Hypothalamus (tissue), 51 donors: ENCODE data around the gene GRID1.
A peak's percentile ranks its signal among the peaks of the same experiment; 100 is the strongest.

ENCODE experiments used
- DNase-seq, 51 donors: peaks; one replicate each; lab custom pipeline; 2025; lab: John Stamatoyannopoulos, UW

GRID1 gene

DNA sequence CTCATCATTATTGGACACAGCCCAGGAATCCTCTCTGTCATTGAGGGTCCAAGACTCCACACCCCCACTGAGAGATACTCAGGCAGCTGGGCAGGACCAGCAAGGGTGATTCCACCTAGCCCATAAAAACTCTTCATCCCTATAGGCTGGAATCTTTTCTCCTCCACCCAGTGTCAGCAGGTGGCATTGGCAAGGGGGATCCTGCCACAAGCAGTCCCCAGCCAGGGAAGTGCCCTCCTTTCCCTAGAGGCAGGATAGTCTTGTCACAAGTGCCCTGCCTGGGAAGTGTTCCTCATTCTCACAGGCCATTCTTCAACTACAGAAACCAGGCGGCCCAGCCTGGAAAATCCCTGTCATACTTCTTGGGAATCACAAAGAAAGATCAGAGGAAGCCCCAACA is 533.6 kb downstream of the GRID1 start:
- no peak for DNase-seq

DNA sequence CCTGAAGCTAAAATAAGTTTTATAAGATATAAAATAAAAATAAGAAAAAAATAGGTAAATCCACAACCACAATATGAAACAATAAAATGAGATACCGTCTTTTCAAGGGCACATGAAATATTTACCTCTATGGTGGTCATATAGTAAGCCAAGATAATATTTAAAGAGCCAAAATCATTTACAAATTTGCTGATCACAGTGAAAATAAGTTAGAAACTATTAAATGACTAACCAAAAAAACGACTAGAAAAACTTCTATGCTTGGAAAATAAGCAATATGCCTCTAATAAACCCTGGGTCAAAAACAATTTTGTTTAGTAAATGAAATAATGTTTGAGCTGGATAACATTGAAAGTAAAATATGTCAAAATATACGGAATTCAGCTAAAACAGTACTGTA is 535.2 kb downstream of the GRID1 start:
- DNase-seq, result no peak

DNA sequence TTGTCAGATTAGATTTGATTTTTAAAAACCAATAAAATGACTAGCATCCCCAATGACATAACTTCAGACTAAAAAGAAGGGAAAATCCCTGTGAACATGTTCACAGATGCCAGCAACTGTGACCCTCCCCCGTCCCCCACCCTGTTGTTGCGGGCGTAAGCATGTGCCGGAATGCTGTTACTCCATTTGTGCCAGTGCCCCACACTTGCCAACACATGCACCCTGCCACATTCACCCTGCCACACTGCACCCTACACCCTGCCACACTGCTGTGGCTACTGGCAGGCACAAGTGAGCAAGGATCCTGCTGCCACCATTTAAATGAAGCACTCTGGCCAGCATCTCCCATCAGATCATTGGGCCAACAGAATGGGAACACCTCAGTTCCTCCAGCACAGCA is 540.2 kb downstream of the GRID1 start:
- DNase-seq, result no peak

DNA sequence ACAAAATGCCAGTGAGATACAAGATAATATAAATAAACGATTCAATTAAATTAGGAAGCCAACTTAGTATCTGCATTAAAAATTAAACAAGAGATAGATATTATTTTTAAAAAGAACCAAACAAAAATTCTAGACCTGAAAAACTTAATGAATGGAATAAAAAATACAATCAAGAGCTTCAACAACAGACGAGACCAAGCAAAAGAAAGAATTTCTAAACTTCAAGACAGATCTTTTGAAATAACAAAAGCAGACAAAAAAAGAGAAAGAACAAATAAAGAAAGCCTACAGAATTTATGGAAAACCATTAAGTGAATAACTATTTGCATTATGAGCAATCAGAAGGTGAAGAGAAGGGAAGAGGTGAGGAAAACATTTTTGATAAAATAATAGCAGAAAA is 555.2 kb downstream of the GRID1 start:
- DNase-seq, result no peak

DNA sequence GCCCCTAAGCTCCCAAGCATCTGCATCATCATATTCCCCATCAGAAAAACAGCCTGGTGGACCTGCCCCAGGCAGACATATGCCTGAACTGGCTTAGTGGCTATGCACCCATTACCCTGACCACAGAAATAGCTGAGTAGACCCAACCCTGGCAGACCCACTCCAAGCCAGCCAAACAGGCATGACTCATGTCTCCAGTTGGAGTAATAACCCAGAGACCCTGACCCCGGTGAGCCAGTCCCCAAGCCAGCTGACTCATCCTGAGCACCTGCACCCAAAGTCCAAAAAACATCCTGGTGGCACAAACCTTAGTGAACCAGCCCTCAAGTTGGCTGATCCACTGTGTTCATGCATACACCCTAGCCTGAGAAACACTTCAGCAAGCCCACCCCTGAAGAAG is 555.9 kb downstream of the GRID1 start:
- DNase-seq, result no peak

DNA sequence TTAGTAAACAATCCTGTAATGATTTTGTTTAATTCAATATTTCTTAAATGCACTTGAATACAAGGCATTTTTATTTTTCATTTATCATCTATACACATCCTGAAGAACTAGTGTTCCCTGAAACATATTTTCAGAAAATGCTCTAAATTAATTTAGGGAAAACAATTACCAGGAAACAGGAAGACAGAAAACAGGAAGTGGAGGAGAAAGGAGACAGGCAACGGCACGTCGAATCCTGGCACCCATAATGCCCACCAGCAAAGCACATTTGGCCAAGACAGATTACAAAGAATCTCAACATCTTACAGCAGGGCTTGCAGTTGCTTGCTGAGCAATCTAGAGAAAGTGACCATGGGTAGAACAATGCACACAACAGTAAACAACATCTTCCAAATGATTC is 571.1 kb downstream of the GRID1 start:
- no peak for DNase-seq

DNA sequence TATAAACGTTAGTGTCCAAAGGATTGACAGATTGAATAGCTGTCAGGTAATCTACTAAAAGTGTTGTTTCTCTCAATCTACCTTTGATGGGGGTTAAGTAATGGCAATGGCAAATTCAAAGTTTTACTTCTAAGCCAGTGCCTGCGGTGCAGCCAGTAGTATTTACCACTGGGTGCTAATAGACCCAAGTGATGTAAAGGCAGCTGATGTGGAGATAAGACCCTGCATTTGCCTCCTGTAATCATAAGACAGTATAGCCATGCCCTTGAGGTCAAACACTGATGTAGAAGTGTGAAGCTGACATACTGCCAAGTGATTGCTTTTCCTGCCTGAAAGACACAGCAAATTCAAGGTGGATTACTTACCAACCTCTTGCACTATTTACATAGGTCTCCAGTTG is 572.0 kb downstream of the GRID1 start:
- DNase-seq, result no peak

DNA sequence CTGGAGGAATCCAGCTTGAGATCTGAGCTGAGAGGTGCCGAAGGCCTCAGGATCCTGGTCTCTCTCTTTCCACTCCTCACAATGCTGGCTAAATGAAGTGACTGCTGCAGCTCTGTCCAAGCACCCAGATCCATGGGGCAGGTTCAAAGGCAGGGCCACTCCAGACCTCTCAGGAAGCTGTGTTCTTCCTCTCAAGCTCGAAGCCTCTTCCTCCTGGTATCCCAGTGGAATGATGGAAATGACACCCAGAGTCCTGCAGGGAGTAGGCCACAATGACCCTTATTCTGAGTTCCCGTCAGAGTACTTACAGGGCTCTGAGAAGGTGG is 574.1 kb downstream of the GRID1 start:
- DNase-seq, result no peak

DNA sequence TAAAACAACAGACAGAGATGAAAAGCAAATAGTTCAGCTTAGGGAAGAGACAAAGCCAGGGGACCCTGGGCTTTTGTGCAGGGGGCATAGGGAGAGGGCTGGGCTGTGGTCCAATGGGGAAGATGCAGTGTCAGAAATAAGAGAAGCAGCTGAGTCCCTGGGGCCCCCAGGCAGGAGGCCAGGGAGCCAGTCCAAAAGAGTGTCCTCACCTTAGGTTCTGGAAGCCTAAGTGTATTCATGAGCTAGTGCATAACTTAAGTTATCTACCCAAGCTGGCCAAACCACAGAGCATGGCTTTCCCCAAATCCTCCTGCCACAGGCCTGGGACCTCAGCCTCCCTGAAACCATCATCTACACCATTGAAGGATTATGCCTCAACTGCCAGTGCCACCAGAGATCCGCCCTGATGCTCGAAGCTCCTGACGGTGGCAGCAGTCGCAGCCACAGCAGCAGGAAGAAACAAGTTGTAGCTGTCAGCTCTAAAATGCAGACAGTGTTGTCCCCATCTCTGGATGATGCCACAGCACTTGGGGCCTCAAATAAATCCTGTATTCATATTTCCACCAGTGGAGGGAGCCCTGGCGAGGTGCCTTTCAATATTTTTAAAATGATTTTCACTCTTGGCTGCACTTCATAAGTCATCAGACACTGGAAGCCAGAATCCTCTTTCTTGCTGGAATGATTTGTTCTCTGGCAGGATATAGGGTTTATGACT is 574.6 kb downstream of the GRID1 start:
- DNase-seq, result peak in 3 of 51 donors; percentile 6 to 23 (median 8)

DNA sequence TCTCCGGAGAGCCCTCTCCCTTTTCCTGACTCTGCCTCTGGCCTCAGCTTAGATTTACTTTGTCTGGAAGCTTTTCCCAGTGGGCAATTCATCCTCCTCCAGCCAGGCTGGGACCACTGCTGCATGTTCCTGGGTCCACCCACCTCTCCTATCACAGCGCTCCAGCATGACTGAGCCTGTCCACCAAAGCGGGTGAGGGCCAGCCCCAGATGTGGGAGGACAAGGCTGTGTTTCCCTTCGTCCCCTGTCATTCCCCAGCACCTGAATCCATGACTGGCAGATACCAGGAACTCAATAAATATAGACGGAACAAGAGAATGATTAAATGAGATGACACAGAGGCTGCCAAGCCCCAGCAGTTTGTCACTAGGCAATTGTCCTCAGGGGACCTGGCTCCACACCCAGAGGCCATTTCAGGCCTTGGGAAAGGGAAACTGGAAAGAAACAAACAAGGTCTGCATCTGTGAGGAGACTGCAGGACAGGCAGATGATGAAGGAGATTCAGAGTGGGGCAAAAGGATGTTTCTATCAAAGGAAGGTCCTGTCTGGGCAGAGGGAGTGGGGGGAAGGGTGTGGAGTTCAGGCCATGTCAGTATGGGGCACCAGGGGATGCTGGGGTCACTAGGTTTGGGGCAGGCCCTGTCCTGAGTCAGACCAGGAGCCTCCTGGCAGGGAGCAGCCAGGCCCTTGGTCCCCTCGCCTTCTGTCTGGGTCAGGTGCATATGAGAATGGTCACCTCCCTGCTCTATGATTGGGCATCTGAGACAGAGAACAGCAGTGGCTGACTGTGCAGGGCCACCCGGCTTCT is 576.4 kb downstream of the GRID1 start:
- no peak for DNase-seq

DNA sequence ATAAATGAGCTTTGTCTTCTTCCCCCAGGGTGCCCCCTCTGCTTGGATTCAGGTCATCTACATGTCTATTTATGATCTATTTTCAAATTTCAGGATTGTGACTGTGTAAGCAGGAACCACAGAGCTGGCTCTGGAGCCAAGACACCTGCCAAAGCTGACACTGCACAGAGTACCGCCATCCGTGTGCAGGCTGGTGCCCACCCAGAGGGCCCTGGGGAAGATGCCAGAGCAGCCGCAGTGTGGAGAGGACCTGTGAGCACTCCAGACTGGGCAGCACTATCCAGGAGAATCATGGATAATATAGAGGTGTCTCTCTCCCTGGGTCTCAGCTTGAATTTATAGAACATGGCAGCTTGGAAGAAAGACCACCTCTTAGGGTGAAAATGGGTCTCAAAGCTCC is 577.5 kb downstream of the GRID1 start:
- no peak for DNase-seq

DNA sequence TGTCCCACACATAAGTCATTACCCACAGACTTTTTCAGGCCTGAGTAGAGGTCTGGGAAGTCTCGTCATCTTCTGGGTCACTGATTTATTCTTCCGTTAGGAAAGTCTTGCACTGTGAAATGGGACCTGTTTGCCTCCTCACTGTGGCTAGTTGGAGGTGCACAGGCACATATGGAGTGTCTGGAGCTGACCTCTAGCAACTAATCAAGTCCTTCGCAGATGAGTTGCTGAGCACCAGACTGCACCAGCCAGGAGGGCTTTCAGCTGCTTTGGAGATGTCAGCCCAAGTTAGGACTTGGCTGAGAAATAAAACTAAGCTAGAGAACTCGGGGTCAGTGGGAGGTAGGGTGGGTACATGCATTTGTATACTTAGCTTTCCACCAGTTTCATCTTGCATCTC is 578.0 kb downstream of the GRID1 start:
- DNase-seq, result no peak

DNA sequence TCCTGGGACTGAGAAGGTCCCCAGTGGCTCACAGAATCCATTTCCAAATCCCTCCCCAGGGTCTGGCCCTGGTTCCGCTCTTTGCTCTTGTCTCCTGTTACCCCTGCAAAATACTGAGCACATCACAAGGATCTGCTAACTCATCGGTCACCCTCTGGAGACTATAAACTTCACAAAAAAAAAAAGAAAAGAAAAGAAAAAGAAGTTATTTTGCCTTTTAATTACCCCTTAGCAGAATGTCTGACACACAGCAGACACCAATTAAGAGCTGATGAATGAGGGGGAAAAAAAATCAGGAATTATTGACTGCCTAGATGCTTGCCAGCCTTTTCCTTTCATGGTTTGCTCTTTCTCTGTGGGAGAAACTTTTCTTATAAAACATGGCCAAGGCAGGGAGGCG is 578.7 kb downstream of the GRID1 start:
- no peak for DNase-seq

DNA sequence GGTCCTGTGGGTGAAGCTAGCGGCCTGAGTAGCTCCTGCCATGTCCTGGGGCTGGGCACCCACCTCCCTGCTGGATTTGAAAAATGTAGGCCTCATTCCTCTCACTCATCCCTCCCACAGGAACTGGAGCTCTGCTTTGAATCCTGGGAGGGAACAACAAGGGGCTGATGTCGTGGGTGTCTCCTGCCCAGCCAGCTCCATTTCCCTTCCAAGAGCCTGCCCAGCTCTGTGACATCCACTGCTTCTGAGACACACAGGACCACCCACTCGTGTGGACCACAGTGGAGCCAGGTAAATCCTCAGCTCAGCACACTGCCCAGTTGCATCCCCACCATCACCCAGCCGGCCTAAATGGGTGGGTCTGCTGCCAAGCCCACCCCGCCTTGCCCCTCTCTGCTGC is 579.2 kb downstream of the GRID1 start:
- DNase-seq, result no peak

DNA sequence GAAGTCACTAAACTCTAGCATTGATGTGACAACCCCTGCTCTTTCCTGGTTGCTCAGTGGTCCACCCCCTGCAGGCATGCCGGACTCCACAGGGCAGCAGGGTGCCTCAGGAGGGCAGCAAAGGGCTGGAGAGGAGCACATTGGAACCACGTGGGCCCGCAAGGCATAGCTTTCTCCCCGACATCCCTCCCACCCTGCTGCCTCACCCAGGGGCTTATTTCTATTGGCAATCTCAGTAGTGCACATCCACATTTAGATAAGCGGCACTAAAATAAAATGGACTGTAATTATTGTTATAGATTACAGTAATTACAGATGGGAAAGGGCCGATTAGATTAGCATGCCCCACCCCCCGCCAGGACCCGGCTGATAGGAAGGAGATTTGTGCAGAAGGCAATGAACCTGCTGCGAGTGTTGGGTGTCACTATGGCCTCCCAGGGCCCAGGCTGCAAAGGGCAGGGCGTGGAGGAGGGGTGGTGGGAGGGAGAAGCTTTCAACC is 580.1 kb downstream of the GRID1 start:
- peak in 8 of 51 donors; percentile 13 to 37 (median 18) for DNase-seq

DNA sequence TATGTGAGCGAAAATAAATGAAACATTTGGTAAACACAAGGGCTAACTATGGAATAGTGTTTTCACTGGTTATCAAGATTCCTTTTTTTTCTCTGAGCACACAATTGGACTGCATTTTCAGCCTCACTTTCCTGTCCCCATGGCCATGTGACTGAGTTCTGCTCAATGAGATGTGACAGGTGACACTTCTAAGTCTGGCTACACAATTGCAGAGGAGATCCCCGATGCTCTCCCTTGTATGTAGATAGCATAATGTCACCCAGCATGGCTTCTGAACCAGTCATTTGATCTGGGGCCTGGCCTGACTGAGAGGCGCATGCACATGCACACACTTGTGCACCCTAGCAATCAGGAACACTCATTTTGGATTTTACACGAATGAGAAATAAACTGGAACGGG is 581.8 kb downstream of the GRID1 start:
- DNase-seq, result no peak

DNA sequence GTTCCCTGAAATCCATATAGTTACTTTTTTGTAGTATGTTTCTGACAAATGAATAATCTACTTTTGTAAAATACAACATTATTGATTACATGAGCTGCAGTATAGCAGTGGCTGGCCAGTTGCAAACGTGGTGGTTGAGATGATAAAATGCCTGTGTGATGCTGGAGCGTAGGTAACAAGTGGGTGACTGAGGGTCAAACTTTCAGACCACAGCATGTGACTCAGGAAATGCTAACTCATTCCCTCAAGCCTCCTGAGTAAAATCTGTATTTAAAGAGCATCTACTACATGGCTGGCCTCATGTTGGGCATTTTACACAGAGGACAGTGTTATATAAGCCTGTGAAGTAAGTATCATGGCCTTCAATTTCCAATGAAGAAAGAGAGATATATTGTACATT is 585.2 kb downstream of the GRID1 start:
- no peak for DNase-seq

DNA sequence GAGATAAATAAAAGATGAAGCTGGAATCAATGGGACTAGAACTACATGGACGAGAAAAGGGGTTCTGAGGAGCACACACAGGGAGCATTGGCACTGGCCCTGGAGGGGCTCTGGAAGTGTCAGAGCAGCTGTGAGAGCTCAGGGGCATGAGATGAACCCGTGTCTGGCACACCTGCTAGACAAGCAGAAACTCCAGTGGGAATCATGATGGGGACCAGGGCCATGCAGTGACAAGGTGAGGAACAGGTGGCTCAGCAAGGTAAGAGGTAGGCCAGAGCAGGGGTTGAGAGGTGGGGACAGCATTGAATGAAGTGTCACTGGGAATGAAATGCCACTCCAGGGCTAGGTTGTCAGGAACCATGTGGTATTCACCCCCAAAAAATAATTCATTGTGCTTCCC is 588.5 kb downstream of the GRID1 start:
- DNase-seq, result no peak

DNA sequence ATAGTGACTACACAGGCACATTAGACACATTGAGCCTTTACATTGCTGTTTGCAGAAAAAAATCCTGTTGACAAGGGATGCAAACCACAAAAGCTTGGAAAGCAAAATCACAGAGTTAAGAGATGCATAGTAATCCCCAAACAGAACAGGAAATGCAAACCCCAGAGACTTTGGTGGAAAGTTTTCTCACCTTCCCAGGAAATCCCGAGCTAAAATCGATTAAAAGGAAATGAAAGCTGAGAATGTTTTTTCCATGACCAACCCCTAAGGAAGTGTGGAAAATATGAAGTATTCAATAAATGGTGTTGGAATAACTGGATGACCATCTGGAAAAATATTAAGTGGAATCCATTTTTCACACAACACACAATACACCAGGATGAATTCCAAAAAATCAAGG is 598.7 kb downstream of the GRID1 start:
- no peak for DNase-seq

DNA sequence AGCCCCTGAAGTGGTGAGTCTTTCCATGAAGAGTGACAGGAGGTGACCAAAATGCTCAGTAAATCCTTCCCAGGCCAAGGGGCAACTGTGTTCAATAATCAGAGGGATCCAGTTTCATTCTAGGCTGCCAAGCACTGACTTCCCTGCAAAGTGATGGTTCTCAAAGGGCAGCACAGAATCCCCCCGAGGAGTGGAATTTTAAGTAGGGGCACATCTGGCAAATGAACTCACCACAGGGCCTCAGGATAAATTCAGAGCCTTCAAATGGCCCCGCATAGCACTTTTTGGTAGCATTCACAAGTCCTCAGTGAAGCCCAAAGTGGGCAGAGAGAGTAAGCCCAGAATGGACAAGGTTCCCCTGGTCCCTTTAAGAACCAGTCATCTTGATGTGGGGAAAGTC is 602.5 kb downstream of the GRID1 start:
- no peak for DNase-seq

DNA sequence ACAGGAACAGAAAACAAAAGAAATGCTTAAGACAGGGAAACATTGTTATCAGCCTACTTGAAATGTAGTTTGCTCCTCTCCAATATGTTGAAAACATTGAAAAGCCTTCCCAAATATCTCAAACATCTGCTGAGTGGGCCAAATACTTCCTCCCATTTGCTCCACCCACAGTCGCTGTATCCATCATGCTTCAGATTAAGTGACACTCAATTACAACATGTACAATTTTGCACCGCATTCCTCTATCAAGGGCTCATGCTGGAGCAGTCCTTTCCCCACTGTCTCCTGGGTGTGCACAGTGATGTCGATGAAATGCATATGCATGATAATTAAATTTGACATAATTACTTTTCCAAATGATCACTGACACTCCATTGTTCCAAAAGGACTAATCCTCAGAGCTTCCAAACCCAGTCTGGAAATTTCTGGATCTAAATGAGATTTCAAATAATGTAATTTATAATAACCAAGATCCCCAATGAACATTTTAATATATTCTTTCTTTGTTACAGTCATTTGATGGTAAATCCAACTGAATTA is 604.6 kb downstream of the GRID1 start:
- DNase-seq, result no peak

DNA sequence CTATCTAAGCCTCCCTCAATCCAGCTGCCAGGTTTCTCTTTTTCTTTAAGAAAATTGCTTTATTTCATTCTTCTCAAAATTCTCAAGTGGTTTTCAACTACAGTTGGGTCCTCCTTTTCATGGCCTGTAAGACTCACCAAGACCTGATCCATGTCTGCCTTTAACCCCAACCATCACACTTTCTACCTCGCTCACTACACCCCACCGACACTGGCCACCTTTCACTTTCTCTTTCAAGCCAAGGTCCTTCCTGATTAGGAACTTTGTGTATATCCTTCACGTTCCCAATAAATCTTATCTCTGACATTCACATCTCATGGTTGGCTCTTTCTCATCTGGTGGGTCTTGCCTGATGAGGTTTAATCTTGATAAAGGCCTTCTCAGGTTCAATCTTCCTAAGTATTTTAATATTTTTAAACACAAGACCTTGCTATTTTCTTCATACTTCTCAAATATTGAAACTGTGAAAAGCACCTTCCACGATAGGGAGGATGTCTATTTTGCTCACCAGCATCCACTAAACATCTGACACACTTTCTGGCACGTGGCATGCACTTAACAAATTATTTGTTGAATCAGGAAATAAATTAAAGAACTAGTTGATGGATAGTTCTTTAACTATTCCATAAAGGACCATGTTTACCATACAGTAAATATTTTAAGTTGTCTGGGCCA is 624.8 kb downstream of the GRID1 start:
- DNase-seq, result no peak
